Endothelial cell of umbilical vein (primary cell): ENCODE measurements around the gene SMR3A. TPM values are rescaled to one million over a fixed set of nuclear protein-coding genes. Genes with fewer than 3 reads are reported as not detected.

ENCODE experiments used
- BruUV-seq: library from RNA; stranded (reverse); fragments of 400-500 nt; replicated peaks from 2 replicates; lab custom pipeline; 2021; lab: Mats Ljungman, UMichigan
- CTCF ChIA-PET: fragments of 300-600, 350-600 bp; sonication (Branson Sonifier 250); formaldehyde crosslinking; loops from one replicate; lab custom pipeline; 2021; ENCODE audit warnings: antibody characterized with exemption, inconsistent platforms; lab: Charles Lee
- POLR2A ChIA-PET: fragments of 300-600, 350-600 bp; sonication (Branson Sonifier 250); formaldehyde crosslinking; loops from one replicate; lab custom pipeline; 2021; ENCODE audit warnings: antibody characterized with exemption, inconsistent platforms; lab: Charles Lee
- DNase-seq: peaks from one replicate; pipeline ENCODE4 v3.0.0-alpha.2; 2011; ENCODE audit warnings: low read depth, low spot score
- FAIRE-seq: peaks from 2 replicates; lab custom pipeline; 2011; peaks lifted over from hg19 to GRCh38; lab: Jason Lieb, UNC
- H2AFZ ChIP-seq: 2 replicates; pipeline ENCODE4 v1.6.0; 2012; ENCODE audit warnings: low read depth, low read length, control low read depth, inconsistent platforms
- H3K27ac ChIP-seq: 2 replicates; pipeline ENCODE4 v1.5.1; 2011; ENCODE audit warnings: low read depth, mild to moderate bottlenecking, control low read depth, low read length, moderate library complexity; ENCODE audit not compliant: insufficient read depth
- H3K27me3 ChIP-seq, 2 experiments: 2 replicates each; pipeline versions ENCODE4 v1.6.0 to v1.6.1; 2011; ENCODE audit warnings: low read length in 2 of 2, mixed read lengths in 1 of 2; ENCODE audit not compliant: control insufficient read depth in 2 of 2, insufficient read depth in 2 of 2
- H3K36me3 ChIP-seq, 2 experiments: 2 replicates in 1 of 2; 3 replicates in 1 of 2; pipeline ENCODE4 v1.5.1; 2011; ENCODE audit warnings: low read length in 2 of 2, mild to moderate bottlenecking in 1 of 2, moderate library complexity in 1 of 2; ENCODE audit not compliant: control insufficient read depth in 2 of 2, insufficient read depth in 2 of 2; ENCODE audit errors: extremely low read depth in 1 of 2
- H3K4me1 ChIP-seq: 3 replicates; pipeline ENCODE4 v1.5.1; 2011; ENCODE audit warnings: mild to moderate bottlenecking, low read length; ENCODE audit not compliant: control insufficient read depth, insufficient read depth; ENCODE audit errors: extremely low read depth
- H3K4me2 ChIP-seq: 2 replicates; pipeline ENCODE4 v1.6.1; 2011; ENCODE audit warnings: low read length, control low read depth, mixed read lengths; ENCODE audit not compliant: insufficient read depth
- H3K4me3 ChIP-seq, 3 experiments: fragments of 200-600 bp in 1 of 3; sonication (generic), shearing (Covaris generic) in 1 of 3; replicated peaks in 1 of 3; 2 replicates each; pipeline ENCODE4 v1.5.1; 2011 to 2016; ENCODE audit warnings: control low read depth in 3 of 3, low read length in 3 of 3, mild to moderate bottlenecking in 2 of 3, inconsistent platforms in 1 of 3, low read depth in 1 of 3, moderate library complexity in 1 of 3; ENCODE audit not compliant: insufficient read depth in 1 of 3
- H3K79me2 ChIP-seq: 2 replicates; pipeline ENCODE4 v1.6.0; 2012; ENCODE audit warnings: low read length, inconsistent platforms; ENCODE audit not compliant: control insufficient read depth, insufficient read depth
- H3K9ac ChIP-seq: replicated peaks from 2 replicates; pipeline ENCODE3; 2011; ENCODE audit warnings: low read length, control low read depth; ENCODE audit not compliant: insufficient read depth; ENCODE audit errors: extremely low read depth
- H3K9me1 ChIP-seq: replicated peaks from 3 replicates; pipeline ENCODE4 v1.6.0; 2011; ENCODE audit warnings: mild to moderate bottlenecking, low read length; ENCODE audit not compliant: control insufficient read depth, insufficient read depth; ENCODE audit errors: extremely low read depth
- H3K9me3 ChIP-seq: replicated peaks from 2 replicates; pipeline ENCODE4 v1.5.1; 2012; ENCODE audit warnings: low read length, inconsistent platforms; ENCODE audit not compliant: control insufficient read depth, insufficient read depth
- H4K20me1 ChIP-seq: replicated peaks from 2 replicates; pipeline ENCODE3; 2011; ENCODE audit warnings: mild to moderate bottlenecking, low read length; ENCODE audit not compliant: control insufficient read depth, insufficient read depth; ENCODE audit errors: extremely low read depth
- CTCF ChIP-seq, 2 donors: IDR thresholded peaks; 1 replicate in 1 of 2; 2 replicates in 1 of 2; pipeline ENCODE4 v1.5.1; 2011; ENCODE audit warnings: low read length in 2 of 2, mild to moderate bottlenecking in 2 of 2, moderate library complexity in 2 of 2, control low read depth in 1 of 2, inconsistent platforms in 1 of 2, low read depth in 1 of 2; ENCODE audit not compliant: insufficient read depth in 1 of 2; ENCODE audit errors: extremely low read depth in 1 of 2
- FOS ChIP-seq: IDR thresholded peaks from 2 replicates; pipeline ENCODE4 v1.6.1; 2011; ENCODE audit warnings: mild to moderate bottlenecking, low read length, moderate library complexity, borderline replicate concordance; ENCODE audit not compliant: insufficient read depth
- GATA2 ChIP-seq: IDR thresholded peaks from 2 replicates; pipeline ENCODE4 v1.7.0; 2011; ENCODE audit warnings: low read depth, mild to moderate bottlenecking, moderate library complexity, mixed read lengths, low read length; ENCODE audit not compliant: insufficient read length, insufficient read depth
- JUN ChIP-seq: IDR thresholded peaks from 2 replicates; pipeline ENCODE4 v1.6.1; 2011; ENCODE audit warnings: borderline replicate concordance, low read depth; ENCODE audit not compliant: insufficient read length, insufficient read depth
- MAX ChIP-seq: IDR thresholded peaks from 2 replicates; pipeline ENCODE4 v1.6.1; 2011; ENCODE audit not compliant: insufficient read depth, insufficient read length
- MYC ChIP-seq: IDR thresholded peaks from one replicate; pipeline ENCODE4 v1.6.1; 2011; ENCODE audit warnings: mild to moderate bottlenecking, low read depth, low read length
- POLR2A ChIP-seq: IDR thresholded peaks from 2 replicates; pipeline ENCODE4 v1.6.1; 2012; ENCODE audit warnings: low read depth, mild to moderate bottlenecking, control low read depth, low read length
- dilution Hi-C: fragments of 300-500 bp; cut with MboI; formaldehyde crosslinking; loops from one replicate; pipeline ENCODE4 v1.15.0; 2019; ENCODE audit warnings: low sequenced_read_pairs; ENCODE audit not compliant: extremely low pct_ligation_motif_present
- intact Hi-C: fragments of 100-400 bp; cut with micrococcal nuclease; formaldehyde crosslinking; loops from one replicate; pipeline ENCODE4 v1.10.0; 2022
- polyA plus RNA-seq, 4 experiments: library from polyadenylated mRNA; depleted of rRNA in 3 of 4; stranded (reverse) in 3 of 4; unstranded in 1 of 4; fragments of >200 nt; gene quantifications; 2 replicates each; pipeline versions ENCODE4 v1.2.1 to v1.2.3, GENCODE V29; 2011 to 2012; ENCODE audit warnings: missing spikeins in 1 of 4
- total RNA-seq: library from RNA; stranded (reverse); gene quantifications from 2 replicates; pipeline ENCODE4 v1.2.3, GENCODE V29; 2021

The SMR3A gene
- total and polyA plus RNA-seq, 2 donors (not counting 3 experiments of a cell fraction or from before 2014, with no cell fraction given): not detected

GRCh38 chr4:70359115-70359661 lies 1.4 kb upstream of the SMR3A start:
- H3K79me2 ChIP-seq: no peaks in the 10 kb centered on the region
- H3K4me3 ChIP-seq: no peak overlapping the region
- no peaks in the 10 kb centered on the region for H3K4me1 ChIP-seq
- H3K9me3 ChIP-seq: no peaks in the 10 kb centered on the region
- no peaks in the 10 kb centered on the region for H4K20me1 ChIP-seq
- ChIA-PET POLR2A (no interaction called here), CTCF (no interaction called here)
- no peaks in the 10 kb centered on the region for H3K9me1 ChIP-seq
- FAIRE-seq (no peak), DNase-seq (no peak)
- TF ChIP-seq CTCF (IDR thresholded peaks at IDR 0.05; ENCODE audit: extremely low read depth in 1 of 2, insufficient read depth in 1 of 2, low read depth in 1 of 2, low read length in 2 of 2) (no peak), MAX (no peak), MYC (no peak), JUN (no peak)
- H3K4me2 ChIP-seq: no peak overlapping the region
- no peak overlapping the region for H3K27ac ChIP-seq
- H3K27me3 ChIP-seq: no peaks in the 10 kb centered on the region
- BruUV-seq: no TSS peak
- no peaks in the 10 kb centered on the region for H3K36me3 ChIP-seq
- H2AFZ ChIP-seq: no peak overlapping the region
- dilution Hi-C loops (no loop called here), intact Hi-C loops (no loop called here)
- no peak overlapping the region for H3K9ac ChIP-seq

- FAIRE-seq (no peak), DNase-seq (no peak)
- Histone ChIP-seq H3K9me3 (no peaks in the 10 kb centered on the region), H3K4me3 (no peak overlapping the region), H3K4me2 (no peak overlapping the region), H3K9me1 (no peaks in the 10 kb centered on the region), H3K4me1 (no peaks in the 10 kb centered on the region), H3K79me2 (no peaks in the 10 kb centered on the region), H3K36me3 (no peaks in the 10 kb centered on the region), H3K27me3 (no peaks in the 10 kb centered on the region), H3K27ac (no peak overlapping the region), H3K9ac (no peak overlapping the region), H2AFZ (no peak overlapping the region), H4K20me1 (no peaks in the 10 kb centered on the region)
- ChIA-PET CTCF (no interaction called here), POLR2A (no interaction called here)
- no TSS peak for BruUV-seq
- intact Hi-C loops: no loop called here
- dilution Hi-C loops: no loop called here
- TF ChIP-seq JUN (no peak), GATA2 (no peak), MAX (no peak), MYC (no peak), POLR2A (no peak), FOS (no peak)
These were observed 3.4 kb downstream of the SMR3A start for GRCh38 chr4:70364002-70364401.
